Measurements from ENCODE around the gene GTPBP1.

GTPBP1 gene

GRCh38 chr22:38734421-38735100 is 28.8 kb downstream of the GTPBP1 start:
- no peaks in the 10 kb centered on the region for H3K36me3 ChIP-seq (ENCODE audit: control insufficient read depth, insufficient read depth, low read length)

GRCh38 chr22:38735126-38735464 is 29.4 kb downstream of the GTPBP1 start:
- H2AFZ ChIP-seq, result no peak overlapping the region
- H3K36me3 ChIP-seq (ENCODE audit: control insufficient read depth, insufficient read depth, low read length), result no peaks in the 10 kb centered on the region
- no peaks in the 10 kb centered on the region for H3K27me3 ChIP-seq (ENCODE audit: control insufficient read depth, insufficient read depth, low read length)
- no peak overlapping the region for H3K9ac ChIP-seq
- H3K4me2 ChIP-seq (ENCODE audit: low read length), result no peak overlapping the region
- H3K4me1 ChIP-seq, result no peaks in the 10 kb centered on the region
- no peak overlapping the region for H3K4me3 ChIP-seq (ENCODE audit: low read depth, low read length)
- no peaks in the 10 kb centered on the region for H3K79me2 ChIP-seq
- no peak overlapping the region for H3K27ac ChIP-seq
- TF ChIP-seq CTCF (IDR thresholded peaks at IDR 0.05), result no peak
- no peaks in the 10 kb centered on the region for H3K9me3 ChIP-seq (ENCODE audit: control insufficient read depth, low read length)

More at GRCh38 chr22:38734421-38735100, 28.8 kb downstream of the GTPBP1 start:
- Histone ChIP-seq H3K4me1 (no peaks in the 10 kb centered on the region), H3K4me3 (ENCODE audit: low read depth, low read length) (no peak overlapping the region), H3K27me3 (ENCODE audit: control insufficient read depth, insufficient read depth, low read length) (no peaks in the 10 kb centered on the region), H3K9ac (no peak overlapping the region), H3K79me2 (no peaks in the 10 kb centered on the region), H3K4me2 (ENCODE audit: low read length) (no peak overlapping the region), H2AFZ (no peak overlapping the region), H3K27ac (no peak overlapping the region), H3K9me3 (ENCODE audit: control insufficient read depth, low read length) (no peaks in the 10 kb centered on the region)
- no peak for TF ChIP-seq CTCF (IDR thresholded peaks at IDR 0.05)

GRCh38 chr22:38735465-38736256 is 29.9 kb downstream of the GTPBP1 start:
- Histone ChIP-seq H3K4me3 (ENCODE audit: low read depth, low read length) (no peak overlapping the region), H3K27me3 (ENCODE audit: control insufficient read depth, insufficient read depth, low read length) (no peaks in the 10 kb centered on the region), H3K9me3 (ENCODE audit: control insufficient read depth, low read length) (no peaks in the 10 kb centered on the region), H3K9ac (no peak overlapping the region), H2AFZ (no peak overlapping the region), H3K4me1 (no peaks in the 10 kb centered on the region), H3K4me2 (ENCODE audit: low read length) (no peak overlapping the region), H3K36me3 (ENCODE audit: control insufficient read depth, insufficient read depth, low read length) (no peaks in the 10 kb centered on the region), H3K27ac (no peak overlapping the region), H3K79me2 (no peaks in the 10 kb centered on the region)
- TF ChIP-seq CTCF (IDR thresholded peaks at IDR 0.05), result no peak

GRCh38 chr22:38736257-38736570 is 30.5 kb downstream of the GTPBP1 start:
- Histone ChIP-seq H3K4me3 (ENCODE audit: low read depth, low read length) (no peak overlapping the region), H3K36me3 (ENCODE audit: control insufficient read depth, insufficient read depth, low read length) (no peaks in the 10 kb centered on the region), H3K9ac (no peak overlapping the region), H3K4me1 (no peaks in the 10 kb centered on the region), H3K4me2 (ENCODE audit: low read length) (no peak overlapping the region), H2AFZ (no peak overlapping the region), H3K79me2 (no peaks in the 10 kb centered on the region), H3K27me3 (ENCODE audit: control insufficient read depth, insufficient read depth, low read length) (no peaks in the 10 kb centered on the region), H3K27ac (no peak overlapping the region), H3K9me3 (ENCODE audit: control insufficient read depth, low read length) (no peaks in the 10 kb centered on the region)
- TF ChIP-seq CTCF (IDR thresholded peaks at IDR 0.05), result no peak

Measured in parathyroid adenoma (tissue), 2 donors.